ENCODE measurements around the gene TNFRSF21.

Gene TNFRSF21

DNA sequence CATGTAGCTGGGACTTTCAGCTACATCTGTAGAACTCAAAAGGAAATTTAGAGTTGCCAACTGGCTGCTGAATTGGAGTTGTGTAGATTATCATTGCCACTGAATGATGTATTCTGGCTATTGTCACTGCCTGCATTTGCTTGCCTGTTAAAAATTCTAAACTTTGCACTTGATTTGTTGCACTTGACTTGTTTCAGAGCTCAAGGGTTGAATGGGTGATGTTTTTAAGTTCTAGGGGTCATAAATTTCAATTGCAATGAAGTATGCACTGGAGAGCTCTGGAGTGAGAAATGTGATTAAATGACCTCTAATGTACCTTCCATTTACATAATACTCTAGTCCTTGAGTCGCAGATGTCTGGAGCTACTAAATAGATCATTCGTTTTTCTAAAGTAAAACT is 102.4 kb downstream of the TNFRSF21 start:
- H3K9ac ChIP-seq (ENCODE audit: low read length), result no peak overlapping the region
- peaks cover 33% of the 10 kb centered on the region for H3K4me1 ChIP-seq (ENCODE audit: control insufficient read depth, insufficient read depth, low read length)
- H3K4me3 ChIP-seq (ENCODE audit: low read length), result no peak overlapping the region
- H3K36me3 ChIP-seq (ENCODE audit: control insufficient read depth, insufficient read depth, low read length, severe bottlenecking), result no peaks in the 10 kb centered on the region
- no peak for DNase-seq (ENCODE audit: low read depth)
- H3K9me3 ChIP-seq (ENCODE audit: control insufficient read depth, low read length), result peaks cover 8% of the 10 kb centered on the region
- no peaks in the 10 kb centered on the region for H3K27me3 ChIP-seq (replicated peaks; ENCODE audit: control insufficient read depth, insufficient read depth, low read length)

DNA sequence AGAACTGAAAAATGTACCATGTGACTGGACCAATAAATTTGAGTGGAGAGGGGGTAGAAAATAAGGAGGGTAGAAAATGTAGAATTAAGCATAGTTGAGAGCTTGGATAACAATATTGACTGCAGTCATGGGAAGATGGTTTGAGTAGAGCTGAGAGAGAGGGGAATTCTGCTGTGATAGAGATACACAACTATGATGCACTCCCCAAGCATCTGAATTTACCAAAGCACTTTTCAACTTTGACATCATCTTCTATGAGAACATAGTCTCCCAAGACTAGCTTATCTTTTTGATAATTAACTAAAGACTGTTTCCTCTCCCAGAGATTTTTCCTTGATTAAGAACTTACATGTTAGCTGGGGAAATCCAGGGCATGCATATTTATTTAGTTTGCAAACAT is 103.1 kb downstream of the TNFRSF21 start:
- no peak overlapping the region for H3K9ac ChIP-seq (ENCODE audit: low read length)
- no peaks in the 10 kb centered on the region for H3K27me3 ChIP-seq (replicated peaks; ENCODE audit: control insufficient read depth, insufficient read depth, low read length)
- H3K36me3 ChIP-seq (ENCODE audit: control insufficient read depth, insufficient read depth, low read length, severe bottlenecking), result no peaks in the 10 kb centered on the region
- peaks cover 2% of the 10 kb centered on the region for H3K9me3 ChIP-seq (ENCODE audit: control insufficient read depth, low read length)
- H3K4me3 ChIP-seq (ENCODE audit: low read length), result no peak overlapping the region
- DNase-seq (ENCODE audit: low read depth), result peak; percentile 19
- H3K4me1 ChIP-seq (ENCODE audit: control insufficient read depth, insufficient read depth, low read length), result peaks cover 33% of the 10 kb centered on the region

DNA sequence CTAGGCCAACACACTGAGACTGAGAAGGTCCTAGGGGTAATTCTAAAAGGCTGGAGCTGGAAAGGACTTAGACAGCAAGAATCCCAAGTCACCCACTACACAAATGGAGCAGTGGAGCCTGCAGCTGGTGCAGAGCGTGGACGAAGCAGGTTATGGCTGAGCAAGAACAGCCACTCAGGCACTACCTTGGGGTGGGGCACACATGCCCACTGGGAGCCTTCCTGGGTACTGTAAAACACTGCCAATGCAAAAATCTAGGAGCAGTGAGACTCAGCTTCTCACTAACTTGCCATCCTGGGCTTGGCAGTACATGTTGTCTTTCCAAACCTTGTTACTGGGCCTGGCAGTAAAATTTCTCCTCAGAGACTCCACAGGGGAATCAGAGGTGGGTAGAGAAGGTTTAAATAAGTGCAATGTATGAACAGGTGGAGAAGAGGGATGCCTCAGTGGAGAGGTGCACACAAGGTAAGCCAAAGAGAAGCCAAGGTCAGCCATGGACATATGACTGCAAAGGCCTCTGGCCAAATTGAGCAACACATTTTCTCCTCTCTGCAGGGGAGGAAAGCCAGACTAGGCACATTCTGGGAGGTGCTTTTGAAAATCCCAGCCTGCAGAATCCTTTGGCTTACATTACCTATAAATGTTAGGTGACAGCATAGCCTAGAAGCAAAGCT is 105.6 kb downstream of the TNFRSF21 start:
- no peak overlapping the region for H3K9ac ChIP-seq (ENCODE audit: low read length)
- no peaks in the 10 kb centered on the region for H3K27me3 ChIP-seq (replicated peaks; ENCODE audit: control insufficient read depth, insufficient read depth, low read length)
- no peak overlapping the region for H3K4me3 ChIP-seq (ENCODE audit: low read length)
- no peaks in the 10 kb centered on the region for H3K9me3 ChIP-seq (ENCODE audit: control insufficient read depth, low read length)
- no peaks in the 10 kb centered on the region for H3K36me3 ChIP-seq (ENCODE audit: control insufficient read depth, insufficient read depth, low read length, severe bottlenecking)
- peaks cover 34% of the 10 kb centered on the region for H3K4me1 ChIP-seq (ENCODE audit: control insufficient read depth, insufficient read depth, low read length)
- no peak for DNase-seq (ENCODE audit: low read depth)

GRCh38 chr6:47203266-47203937 is 106.3 kb downstream of the TNFRSF21 start:
- Histone ChIP-seq H3K9me3 (ENCODE audit: control insufficient read depth, low read length) (no peaks in the 10 kb centered on the region), H3K4me1 (ENCODE audit: control insufficient read depth, insufficient read depth, low read length) (peaks cover 32% of the 10 kb centered on the region), H3K9ac (ENCODE audit: low read length) (no peak overlapping the region), H3K4me3 (ENCODE audit: low read length) (no peak overlapping the region), H3K36me3 (ENCODE audit: control insufficient read depth, insufficient read depth, low read length, severe bottlenecking) (no peaks in the 10 kb centered on the region), H3K27me3 (replicated peaks; ENCODE audit: control insufficient read depth, insufficient read depth, low read length) (no peaks in the 10 kb centered on the region)
- no peak for DNase-seq (ENCODE audit: low read depth)

- no peaks in the 10 kb centered on the region for H3K36me3 ChIP-seq (ENCODE audit: control insufficient read depth, insufficient read depth, low read length, severe bottlenecking)
- no peak overlapping the region for H3K4me3 ChIP-seq (ENCODE audit: low read length)
- H3K27me3 ChIP-seq (replicated peaks; ENCODE audit: control insufficient read depth, insufficient read depth, low read length), result no peaks in the 10 kb centered on the region
- no peak for DNase-seq (ENCODE audit: low read depth)
- H3K9me3 ChIP-seq (ENCODE audit: control insufficient read depth, low read length), result no peaks in the 10 kb centered on the region
- peaks cover 32% of the 10 kb centered on the region for H3K4me1 ChIP-seq (ENCODE audit: control insufficient read depth, insufficient read depth, low read length)
- H3K9ac ChIP-seq (ENCODE audit: low read length), result no peak overlapping the region
These were observed 107.0 kb downstream of the TNFRSF21 start for GRCh38 chr6:47202644-47203205.

- H3K4me1 ChIP-seq (ENCODE audit: control insufficient read depth, insufficient read depth, low read length), result peaks cover 23% of the 10 kb centered on the region
- no peak for DNase-seq (ENCODE audit: low read depth)
- no peak overlapping the region for H3K9ac ChIP-seq (ENCODE audit: low read length)
- H3K4me3 ChIP-seq (ENCODE audit: low read length), result no peak overlapping the region
- no peaks in the 10 kb centered on the region for H3K36me3 ChIP-seq (ENCODE audit: control insufficient read depth, insufficient read depth, low read length, severe bottlenecking)
- H3K27me3 ChIP-seq (replicated peaks; ENCODE audit: control insufficient read depth, insufficient read depth, low read length), result no peaks in the 10 kb centered on the region
- H3K9me3 ChIP-seq (ENCODE audit: control insufficient read depth, low read length), result no peaks in the 10 kb centered on the region
These were observed 109.0 kb downstream of the TNFRSF21 start for GRCh38 chr6:47200536-47201334.

- H3K27me3 ChIP-seq (replicated peaks; ENCODE audit: control insufficient read depth, insufficient read depth, low read length), result no peaks in the 10 kb centered on the region
- DNase-seq (ENCODE audit: low read depth), result no peak
- no peak overlapping the region for H3K4me3 ChIP-seq (ENCODE audit: low read length)
- H3K4me1 ChIP-seq (ENCODE audit: control insufficient read depth, insufficient read depth, low read length), result peaks cover 17% of the 10 kb centered on the region
- no peaks in the 10 kb centered on the region for H3K36me3 ChIP-seq (ENCODE audit: control insufficient read depth, insufficient read depth, low read length, severe bottlenecking)
- H3K9ac ChIP-seq (ENCODE audit: low read length), result no peak overlapping the region
- no peaks in the 10 kb centered on the region for H3K9me3 ChIP-seq (ENCODE audit: control insufficient read depth, low read length)
These were observed 111.7 kb downstream of the TNFRSF21 start for GRCh38 chr6:47197682-47198640.

DNA sequence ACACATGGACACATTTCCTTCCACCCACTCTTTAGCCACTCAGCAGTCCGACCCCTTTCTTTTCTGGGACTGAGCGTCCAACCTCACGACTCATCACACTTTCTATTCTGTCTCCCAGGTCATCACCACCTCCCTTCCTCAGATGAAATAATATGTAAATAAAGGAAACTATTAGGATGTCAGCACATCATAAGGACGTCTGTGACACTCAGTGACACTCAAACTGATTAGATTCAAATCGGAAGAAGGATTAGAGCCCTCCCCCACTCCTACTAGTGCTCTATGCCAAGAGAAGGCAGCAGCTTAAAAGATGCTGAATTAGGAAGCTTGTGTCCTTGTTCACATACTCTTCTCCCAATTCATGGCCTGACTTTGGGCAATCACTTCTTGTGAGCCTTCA is 113.6 kb downstream of the TNFRSF21 start:
- H3K4me1 ChIP-seq (ENCODE audit: control insufficient read depth, insufficient read depth, low read length), result peaks cover 16% of the 10 kb centered on the region
- H3K36me3 ChIP-seq (ENCODE audit: control insufficient read depth, insufficient read depth, low read length, severe bottlenecking), result no peaks in the 10 kb centered on the region
- H3K4me3 ChIP-seq (ENCODE audit: low read length), result no peak overlapping the region
- H3K9me3 ChIP-seq (ENCODE audit: control insufficient read depth, low read length), result no peaks in the 10 kb centered on the region
- H3K27me3 ChIP-seq (replicated peaks; ENCODE audit: control insufficient read depth, insufficient read depth, low read length), result no peaks in the 10 kb centered on the region
- no peak for DNase-seq (ENCODE audit: low read depth)
- H3K9ac ChIP-seq (ENCODE audit: low read length), result no peak overlapping the region

GRCh38 chr6:47195011-47195650 is 114.6 kb downstream of the TNFRSF21 start:
- no peaks in the 10 kb centered on the region for H3K27me3 ChIP-seq (replicated peaks; ENCODE audit: control insufficient read depth, insufficient read depth, low read length)
- H3K36me3 ChIP-seq (ENCODE audit: control insufficient read depth, insufficient read depth, low read length, severe bottlenecking), result no peaks in the 10 kb centered on the region
- peaks cover 8% of the 10 kb centered on the region for H3K4me1 ChIP-seq (ENCODE audit: control insufficient read depth, insufficient read depth, low read length)
- H3K4me3 ChIP-seq (ENCODE audit: low read length), result no peak overlapping the region
- no peak overlapping the region for H3K9ac ChIP-seq (ENCODE audit: low read length)
- DNase-seq (ENCODE audit: low read depth), result peak; percentile 25
- H3K9me3 ChIP-seq (ENCODE audit: control insufficient read depth, low read length), result no peaks in the 10 kb centered on the region

DNA sequence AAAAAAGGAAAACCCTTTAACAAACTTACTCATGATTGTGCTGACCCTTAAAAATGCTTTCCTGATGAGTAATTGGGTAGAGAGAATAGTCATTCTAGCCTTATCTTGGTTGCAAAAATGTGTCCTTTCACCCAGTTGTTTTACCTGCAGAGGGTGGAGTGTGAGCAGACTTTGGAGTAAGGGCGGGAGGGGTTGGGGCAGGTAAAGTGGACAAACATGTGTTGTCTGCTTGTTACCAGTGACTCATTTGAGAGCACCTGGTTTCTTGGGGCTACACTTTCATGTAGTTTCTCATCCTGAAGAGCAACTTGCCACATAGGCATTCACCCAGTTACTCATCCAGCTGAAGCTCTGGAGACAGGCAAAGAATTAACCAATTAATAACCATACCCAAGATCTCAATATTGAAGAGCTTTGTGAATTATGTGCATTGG is 121.1 kb downstream of the TNFRSF21 start:
- no peaks in the 10 kb centered on the region for H3K27me3 ChIP-seq (replicated peaks; ENCODE audit: control insufficient read depth, insufficient read depth, low read length)
- H3K36me3 ChIP-seq (ENCODE audit: control insufficient read depth, insufficient read depth, low read length, severe bottlenecking), result no peaks in the 10 kb centered on the region
- no peak overlapping the region for H3K4me3 ChIP-seq (ENCODE audit: low read length)
- no peaks in the 10 kb centered on the region for H3K9me3 ChIP-seq (ENCODE audit: control insufficient read depth, low read length)
- peaks cover 23% of the 10 kb centered on the region for H3K4me1 ChIP-seq (ENCODE audit: control insufficient read depth, insufficient read depth, low read length)
- no peak overlapping the region for H3K9ac ChIP-seq (ENCODE audit: low read length)
- peak; percentile 54 for DNase-seq (ENCODE audit: low read depth)
